IMR-90 (cell line): Measurements from ENCODE around the gene SLC35B2. TPM values are rescaled to one million over a fixed set of nuclear protein-coding genes. Genes with fewer than 3 reads are reported as not detected.

Source experiments
- ATAC-seq: fragments of 200-7000 bp; cut with Tn5 transposase; 2 replicates; pipeline ENCODE4 v1.9.1; 2020; ENCODE audit warnings: low read depth, mild to moderate bottlenecking, moderate library complexity
- BruUV-seq: library from RNA; stranded (reverse); fragments of 400-500 nt; replicated peaks from 2 replicates; lab custom pipeline; 2021; lab: Mats Ljungman, UMichigan
- CTCF ChIA-PET: fragments of 300-600 bp; formaldehyde crosslinking; extraction: SDS; loops from one replicate; lab custom pipeline; 2021; ENCODE audit warnings: antibody characterized with exemption; lab: Yijun Ruan, JAX
- POLR2A ChIA-PET: fragments of 300-600 bp; sonication (Branson Sonifier 250); formaldehyde crosslinking; loops from one replicate; lab custom pipeline; 2022; ENCODE audit warnings: antibody characterized with exemption; ENCODE audit not compliant: unreplicated experiment; lab: Charles Lee
- DNase-seq: peaks from one replicate; pipeline ENCODE4 v3.0.0; 2013
- H2AFZ ChIP-seq: replicated peaks from 2 replicates; pipeline ENCODE3; 2013; ENCODE audit warnings: low read length, mild to moderate bottlenecking; ENCODE audit not compliant: poor library complexity
- H2AK5ac ChIP-seq: 2 replicates; pipeline ENCODE4 v1.6.1; 2013; ENCODE audit warnings: low read depth, low read length, inconsistent platforms
- H2AK9ac ChIP-seq: replicated peaks from 2 replicates; pipeline ENCODE3; 2013; ENCODE audit warnings: mild to moderate bottlenecking, low read depth, low read length, moderate library complexity; ENCODE audit not compliant: poor library complexity
- H2BK120ac ChIP-seq: 2 replicates; pipeline ENCODE4 v1.6.1; 2013; ENCODE audit warnings: low read depth, low read length, inconsistent platforms
- H2BK15ac ChIP-seq: 3 replicates; pipeline ENCODE4 v1.6.1; 2013; ENCODE audit warnings: low read depth, low read length, inconsistent platforms
- H2BK20ac ChIP-seq: 2 replicates; pipeline ENCODE4 v1.6.1; 2013; ENCODE audit warnings: low read depth, mild to moderate bottlenecking, inconsistent platforms, low read length, moderate library complexity
- H2BK5ac ChIP-seq: 2 replicates; pipeline ENCODE4 v1.6.1; 2013; ENCODE audit warnings: mild to moderate bottlenecking, low read depth, low read length, inconsistent platforms; ENCODE audit not compliant: poor library complexity, severe bottlenecking
- H3K14ac ChIP-seq: replicated peaks from 2 replicates; pipeline ENCODE4 v1.6.1; 2013; ENCODE audit warnings: low read depth, low read length, inconsistent platforms
- H3K18ac ChIP-seq: 2 replicates; pipeline ENCODE4 v1.6.1; 2013; ENCODE audit warnings: low read depth, low read length, control low read depth
- H3K23ac ChIP-seq: 2 replicates; pipeline ENCODE4 v1.6.1; 2013; ENCODE audit warnings: low read depth, low read length, inconsistent platforms
- H3K27ac ChIP-seq: 2 replicates; pipeline ENCODE4 v1.5.1; 2013; ENCODE audit warnings: mild to moderate bottlenecking, control low read depth, low read length; ENCODE audit not compliant: insufficient read depth
- H3K27me3 ChIP-seq: 2 replicates; pipeline ENCODE4 v1.6.1; 2013; ENCODE audit warnings: low read length; ENCODE audit not compliant: control insufficient read depth, insufficient read depth
- H3K36me3 ChIP-seq: 2 replicates; pipeline ENCODE4 v1.6.1; 2013; ENCODE audit warnings: low read length, mixed read lengths; ENCODE audit not compliant: control insufficient read depth, insufficient read depth
- H3K4ac ChIP-seq: 2 replicates; pipeline ENCODE4 v1.6.1; 2013; ENCODE audit warnings: low read depth, low read length, inconsistent platforms
- H3K4me1 ChIP-seq: 2 replicates; pipeline ENCODE4 v1.6.1; 2013; ENCODE audit warnings: low read length, mixed read lengths; ENCODE audit not compliant: control insufficient read depth, insufficient read depth
- H3K4me2 ChIP-seq: 2 replicates; pipeline ENCODE4 v1.6.1; 2013; ENCODE audit warnings: low read depth, mild to moderate bottlenecking, control low read depth, low read length, moderate library complexity
- H3K4me3 ChIP-seq: 2 replicates; pipeline ENCODE4 v1.5.1; 2013; ENCODE audit warnings: low read depth, mild to moderate bottlenecking, control low read depth, low read length, moderate library complexity; ENCODE audit not compliant: insufficient read depth
- H3K56ac ChIP-seq: 2 replicates; pipeline ENCODE4 v1.6.1; 2013; ENCODE audit warnings: low read length, inconsistent platforms; ENCODE audit not compliant: insufficient read depth; ENCODE audit errors: extremely low read depth
- H3K79me1 ChIP-seq, 2 experiments: 2 replicates each; pipeline ENCODE4 v1.6.1; 2013; ENCODE audit warnings: low read length in 2 of 2, inconsistent platforms in 1 of 2, low read depth in 1 of 2
- H3K9ac ChIP-seq: 2 replicates; pipeline ENCODE4 v1.6.1; 2013; ENCODE audit warnings: low read depth, low read length, control low read depth
- H3K9me1 ChIP-seq: 2 replicates; pipeline ENCODE4 v1.6.1; 2013; ENCODE audit warnings: low read length, inconsistent platforms; ENCODE audit not compliant: insufficient read depth
- H3K9me3 ChIP-seq: 2 replicates; pipeline ENCODE4 v1.6.1; 2013; ENCODE audit warnings: low read length; ENCODE audit not compliant: control insufficient read depth, insufficient read depth
- H4K20me1 ChIP-seq: 2 replicates; pipeline ENCODE4 v1.6.1; 2013; ENCODE audit warnings: low read length, inconsistent platforms; ENCODE audit not compliant: insufficient read depth
- H4K5ac ChIP-seq: 2 replicates; pipeline ENCODE4 v1.6.1; 2013; ENCODE audit warnings: mild to moderate bottlenecking, low read depth, low read length, control low read depth
- H4K8ac ChIP-seq, 2 experiments: 2 replicates each; pipeline ENCODE4 v1.6.1; 2013; ENCODE audit warnings: low read depth in 2 of 2, low read length in 2 of 2, control low read depth in 1 of 2, inconsistent platforms in 1 of 2
- H4K91ac ChIP-seq: 2 replicates; pipeline ENCODE4 v1.6.1; 2013; ENCODE audit warnings: low read depth, low read length, inconsistent platforms; ENCODE audit not compliant: insufficient read depth
- CEBPB ChIP-seq: IDR thresholded peaks from 2 replicates; pipeline ENCODE4 v1.6.1; 2012; ENCODE audit warnings: low read depth, low read length, improper control_type of control experiment
- CHD1 ChIP-seq: IDR thresholded peaks from 2 replicates; pipeline ENCODE4 v1.6.1; 2012; ENCODE audit warnings: low read depth, low read length, improper control_type of control experiment
- CTCF ChIP-seq: conservative IDR thresholded peaks from 2 replicates; pipeline ENCODE4 v1.5.1; 2012; ENCODE audit warnings: mild to moderate bottlenecking, low read depth, low read length, improper control_type of control experiment
- ELK1 ChIP-seq: fragments of 150-350 bp; IDR thresholded peaks from 2 replicates; pipeline ENCODE4 v1.6.1; 2016; ENCODE audit warnings: low read depth, mild to moderate bottlenecking, low read length, moderate library complexity, borderline replicate concordance
- FOS ChIP-seq: fragments of 150-350 bp; IDR thresholded peaks from 2 replicates; pipeline ENCODE4 v1.6.1; 2016; ENCODE audit warnings: low read depth, low read length
- MAFK ChIP-seq: IDR thresholded peaks from 2 replicates; pipeline ENCODE4 v1.6.1; 2012; ENCODE audit warnings: low read depth, low read length, improper control_type of control experiment
- RAD21 ChIP-seq: IDR thresholded peaks from 2 replicates; pipeline ENCODE4 v1.6.1; 2012; ENCODE audit warnings: low read length, improper control_type of control experiment
- RCOR1 ChIP-seq: IDR thresholded peaks from 2 replicates; pipeline ENCODE4 v1.6.1; 2012; ENCODE audit warnings: mild to moderate bottlenecking, low read length, improper control_type of control experiment; ENCODE audit not compliant: insufficient replicate concordance
- RFX5 ChIP-seq: IDR thresholded peaks from 2 replicates; pipeline ENCODE4 v1.8.0; 2012; ENCODE audit warnings: low read depth, mild to moderate bottlenecking, low read length, moderate library complexity
- SMC3 ChIP-seq: fragments of 150-350 bp; IDR thresholded peaks from 2 replicates; pipeline ENCODE4 v1.6.1; 2016; ENCODE audit warnings: low read depth, mild to moderate bottlenecking, antibody characterized with exemption, low read length, moderate library complexity
- USF2 ChIP-seq: fragments of 150-350 bp; IDR thresholded peaks from 2 replicates; pipeline ENCODE4 v1.6.1; 2017; ENCODE audit warnings: mild to moderate bottlenecking, antibody characterized with exemption, low read length, low read depth
- WGBS, 2 experiments: methylation state at CpG; one replicate each; pipeline versions ENCODE4 v1.1.5 to v1.1.7; 2013; ENCODE audit warnings: missing lambda C conversion rate in 2 of 2; ENCODE audit not compliant: insufficient read length in 1 of 2; ENCODE audit errors: extremely low coverage in 2 of 2; 5-methylcytosine and 5-hydroxymethylcytosine counted together
- dilution Hi-C: fragments of 300-500 bp; cut with HindIII; formaldehyde crosslinking; loops from one replicate; pipeline ENCODE4 v1.14.3; 2018; ENCODE audit warnings: low sequenced_read_pairs; ENCODE audit not compliant: unreplicated experiment
- in situ Hi-C: fragments of 300-500 bp; cut with MboI; formaldehyde crosslinking; loops from 3 replicates; pipeline ENCODE4 v1.14.3; 2019; ENCODE audit warnings: low sequenced_read_pairs, inconsistent platforms, mixed read lengths
- intact Hi-C: fragments of 100-400 bp; cut with micrococcal nuclease; formaldehyde crosslinking; loops from 2 replicates; pipeline ENCODE4 v1.10.0; 2022
- polyA plus RNA-seq, 3 experiments: library from polyadenylated mRNA; depleted of rRNA; stranded (reverse); fragments of >200 nt; gene quantifications; 2 replicates each; pipeline ENCODE4 v1.2.3, GENCODE V29; 2012; ENCODE audit warnings: low replicate concordance in 1 of 3
- total RNA-seq: library from RNA; depleted of rRNA; stranded (reverse); fragments of >200 nt; gene quantifications from 2 replicates; pipeline ENCODE4 v1.2.3, GENCODE V29; 2012

The SLC35B2 gene
- total and polyA plus RNA-seq, 2 of the 4 experiments (the other 2 are of a cell fraction), result 51.4 to 89.9 TPM

DNA sequence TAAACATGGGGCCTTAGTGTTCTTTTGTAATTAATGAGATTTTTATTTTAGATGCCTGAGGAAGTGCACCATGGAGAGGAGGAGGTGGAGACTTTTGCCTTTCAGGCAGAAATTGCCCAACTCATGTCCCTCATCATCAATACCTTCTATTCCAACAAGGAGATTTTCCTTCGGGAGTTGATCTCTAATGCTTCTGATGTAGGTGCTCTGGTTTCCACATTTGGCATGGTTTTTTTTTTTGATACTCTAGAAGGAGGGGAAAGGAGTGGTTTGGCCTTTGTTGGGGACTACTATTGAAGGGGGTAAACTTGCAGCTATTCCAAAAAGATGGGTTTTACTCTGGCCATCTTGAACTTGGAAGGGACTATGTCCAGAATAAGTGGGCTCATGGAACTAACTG, 8.7 kb downstream of the SLC35B2 start:
- Histone ChIP-seq H4K8ac (no peak overlapping the region), H2AK5ac (no peak overlapping the region), H4K5ac (no peak overlapping the region), H3K18ac (no peak overlapping the region), H3K14ac (no peak overlapping the region), H3K27me3 (no peaks in the 10 kb centered on the region), H3K4me3 (peak overlapping the region; percentile 85; the same call in 1 of the 2 replicates), H3K9me1 (peaks cover 18% of the 10 kb centered on the region), H2AK9ac (peak overlapping the region; percentile 45), H3K9ac (peak overlapping the region; percentile 85; the same call in 1 of the 2 replicates), H2AFZ (no peak overlapping the region), H3K27ac (no peak overlapping the region), H2BK120ac (no peak overlapping the region), H3K4ac (no peak overlapping the region), H3K4me1 (peaks cover 5% of the 10 kb centered on the region), H2BK20ac (no peak overlapping the region), H3K36me3 (peaks cover 41% of the 10 kb centered on the region), H4K20me1 (peaks cover 66% of the 10 kb centered on the region), H4K91ac (no peak overlapping the region), H2BK5ac (no peak overlapping the region), H3K9me3 (no peaks in the 10 kb centered on the region), H3K4me2 (peak overlapping the region; percentile 52), H3K79me1 (peaks cover 20 to 65% of the 10 kb centered on the region in 2 experiments), H3K23ac (peak overlapping the region; percentile 66), H3K56ac (no peak overlapping the region), H2BK15ac (no peak overlapping the region)
- BruUV-seq, result no TSS peak
- dilution Hi-C loops (no loop called here), intact Hi-C loops (no loop called here), in situ Hi-C loops (no loop called here)
- POLR2A ChIA-PET, result no interaction called here
- ATAC-seq (no peak), DNase-seq (no peak)
- CTCF ChIA-PET, result interaction anchor here (1.0 to 1.4 kb wide), 2 partner anchors 8 to 11 kb away, joined by 3 to 4 read pairs; no protein-coding TSS in a partner anchor
- WGBS, 2 experiments, result no CpG with 5 or more reads among the region's 1 CpG
- TF ChIP-seq CEBPB (no peak), RFX5 (no peak), RAD21 (no peak), USF2 (no peak), CTCF (no peak), CHD1 (no peak), FOS (no peak), MAFK (no peak), SMC3 (no peak), RCOR1 (no peak), ELK1 (no peak)
